H9 (cell line): ENCODE results near the gene PPP1R12B. TPM values are rescaled to one million over a fixed set of nuclear protein-coding genes. Genes with fewer than 3 reads are reported as not detected.

Experiments
- DNase-seq: peaks from one replicate; pipeline ENCODE4 v3.0.0-alpha.2; 2017
- H2AFZ ChIP-seq: one replicate; pipeline ENCODE4 v1.6.1; 2013; ENCODE audit warnings: mild to moderate bottlenecking, low read length, control low read depth, moderate library complexity
- H2AK5ac ChIP-seq: 2 replicates; pipeline ENCODE4 v1.6.1; 2013; ENCODE audit warnings: low read length, control low read depth, mixed read lengths; ENCODE audit not compliant: insufficient read length
- H2BK120ac ChIP-seq: one replicate; pipeline ENCODE4 v1.6.1; 2013; ENCODE audit warnings: low read depth, mild to moderate bottlenecking, low read length, control low read depth, inconsistent platforms; ENCODE audit not compliant: poor library complexity, severe bottlenecking
- H2BK12ac ChIP-seq: 2 replicates; pipeline ENCODE4 v1.6.1; 2013; ENCODE audit warnings: low read length, control low read depth, mixed read lengths, low read depth; ENCODE audit not compliant: insufficient read length
- H2BK15ac ChIP-seq: 2 replicates; pipeline ENCODE4 v1.6.1; 2013; ENCODE audit warnings: low read depth, low read length, control low read depth
- H2BK20ac ChIP-seq: one replicate; pipeline ENCODE4 v1.6.1; 2013; ENCODE audit warnings: low read depth, mild to moderate bottlenecking, low read length, control low read depth, inconsistent platforms; ENCODE audit not compliant: poor library complexity, severe bottlenecking
- H2BK5ac ChIP-seq: 2 replicates; pipeline ENCODE4 v1.6.1; 2013; ENCODE audit warnings: low read length, control low read depth, mixed read lengths; ENCODE audit not compliant: insufficient read length
- H3K14ac ChIP-seq: 2 replicates; pipeline ENCODE4 v1.6.1; 2013; ENCODE audit warnings: low read length, control low read depth; ENCODE audit not compliant: insufficient read depth
- H3K18ac ChIP-seq: 2 replicates; pipeline ENCODE4 v1.6.1; 2013; ENCODE audit warnings: low read depth, mild to moderate bottlenecking, mixed read lengths, low read length, control low read depth; ENCODE audit not compliant: insufficient read length
- H3K23ac ChIP-seq: 2 replicates; pipeline ENCODE4 v1.6.1; 2013; ENCODE audit warnings: low read length, control low read depth, mixed read lengths, low read depth; ENCODE audit not compliant: insufficient read length
- H3K23me2 ChIP-seq: 2 replicates; pipeline ENCODE4 v1.6.1; 2013; ENCODE audit warnings: low read depth, mild to moderate bottlenecking, mixed read lengths, low read length, control low read depth; ENCODE audit not compliant: insufficient read length, poor library complexity, severe bottlenecking
- H3K27ac ChIP-seq: 2 replicates; pipeline ENCODE4 v1.5.1; 2013; ENCODE audit warnings: low read length, control low read depth, mixed read lengths, low read depth; ENCODE audit not compliant: insufficient read length
- H3K27me3 ChIP-seq: 2 replicates; pipeline ENCODE4 v1.6.1; 2013; ENCODE audit warnings: low read length, control low read depth, inconsistent platforms; ENCODE audit not compliant: insufficient read depth
- H3K4ac ChIP-seq: 2 replicates; pipeline ENCODE4 v1.6.1; 2013; ENCODE audit warnings: low read depth, mild to moderate bottlenecking, control low read depth, inconsistent platforms, low read length, moderate library complexity
- H3K4me1 ChIP-seq: 2 replicates; pipeline ENCODE4 v1.6.1; 2013; ENCODE audit warnings: low read length, control low read depth, inconsistent platforms; ENCODE audit not compliant: insufficient read depth
- H3K4me2 ChIP-seq: 2 replicates; pipeline ENCODE4 v1.6.1; 2013; ENCODE audit warnings: low read length, control low read depth, mixed read lengths; ENCODE audit not compliant: insufficient read length, insufficient read depth
- H3K56ac ChIP-seq: 2 replicates; pipeline ENCODE4 v1.6.1; 2013; ENCODE audit warnings: low read depth, mild to moderate bottlenecking, mixed read lengths, low read length, control low read depth; ENCODE audit not compliant: insufficient read length
- H3K79me1 ChIP-seq: 2 replicates; pipeline ENCODE4 v1.6.1; 2013; ENCODE audit warnings: low read depth, mild to moderate bottlenecking, moderate library complexity, low read length, control low read depth, inconsistent platforms; ENCODE audit not compliant: insufficient read depth, poor library complexity, severe bottlenecking
- H3K79me2 ChIP-seq: 2 replicates; pipeline ENCODE4 v1.6.1; 2013; ENCODE audit warnings: low read length, control low read depth, inconsistent platforms; ENCODE audit not compliant: insufficient read depth
- H3K9ac ChIP-seq: 2 replicates; pipeline ENCODE4 v1.6.1; 2013; ENCODE audit warnings: low read length, control low read depth, mixed read lengths; ENCODE audit not compliant: insufficient read length; ENCODE audit errors: extremely low read depth
- H3K9me3 ChIP-seq: one replicate; pipeline ENCODE4 v1.6.1; 2013; ENCODE audit warnings: low read depth, low read length, inconsistent platforms; ENCODE audit not compliant: control insufficient read depth
- H3T11ph ChIP-seq: one replicate; pipeline ENCODE4 v1.6.1; 2013; ENCODE audit warnings: mild to moderate bottlenecking, low read length, control low read depth, inconsistent platforms
- H4K20me1 ChIP-seq: one replicate; pipeline ENCODE4 v1.6.1; 2013; ENCODE audit not compliant: control insufficient read depth, insufficient read length, insufficient read depth
- H4K5ac ChIP-seq: 2 replicates; pipeline ENCODE4 v1.6.1; 2013; ENCODE audit warnings: low read depth, mild to moderate bottlenecking, mixed read lengths, low read length, control low read depth; ENCODE audit not compliant: insufficient read length
- H4K8ac ChIP-seq: replicated peaks from 2 replicates; pipeline ENCODE4 v1.6.1; 2013; ENCODE audit warnings: low read length, control low read depth, mixed read lengths, low read depth; ENCODE audit not compliant: insufficient read length
- H4K91ac ChIP-seq: 2 replicates; pipeline ENCODE4 v1.6.1; 2013; ENCODE audit warnings: low read depth, mild to moderate bottlenecking, moderate library complexity, mixed read lengths, low read length, control low read depth; ENCODE audit not compliant: insufficient read length
- H3K27ac Mint-ChIP-seq, 3 experiments: 2 replicates in 2 of 3; 3 replicates in 1 of 3; pipeline ENCODE4 v1.8.0; 2020 to 2021; ENCODE audit warnings: mixed read lengths in 3 of 3, mild to moderate bottlenecking in 1 of 3, moderate library complexity in 1 of 3
- H3K27me3 Mint-ChIP-seq: 2 replicates; pipeline ENCODE4 v1.8.0; 2021; ENCODE audit warnings: low read depth, mild to moderate bottlenecking, moderate library complexity, mixed read lengths
- H3K36me3 Mint-ChIP-seq, 3 experiments: 2 replicates in 2 of 3; 3 replicates in 1 of 3; pipeline ENCODE4 v1.8.0; 2020 to 2021; ENCODE audit warnings: low read depth in 3 of 3, mixed read lengths in 3 of 3; ENCODE audit not compliant: insufficient read depth in 1 of 3
- H3K4me1 Mint-ChIP-seq, 2 experiments: 2 replicates each; pipeline ENCODE4 v1.8.0; 2020; ENCODE audit warnings: mixed read lengths in 2 of 2
- H3K4me3 Mint-ChIP-seq, 2 experiments: 2 replicates in 1 of 2; 3 replicates in 1 of 2; pipeline ENCODE4 v1.8.0; 2020 to 2021; ENCODE audit warnings: mild to moderate bottlenecking in 2 of 2, mixed read lengths in 2 of 2, moderate library complexity in 1 of 2
- H3K9me3 Mint-ChIP-seq, 2 experiments: 2 replicates in 1 of 2; 3 replicates in 1 of 2; pipeline ENCODE4 v1.8.0; 2020; ENCODE audit warnings: mild to moderate bottlenecking in 2 of 2, mixed read lengths in 2 of 2, moderate library complexity in 1 of 2
- WGBS: extraction: QIAGEN DNeasy Blood & Tissue Kit; methylation state at CpG from one replicate; pipeline ENCODE4 v1.1.7; 2013; ENCODE audit warnings: missing lambda C conversion rate, low lambda C conversion rate, mixed read lengths; ENCODE audit not compliant: insufficient read length; ENCODE audit errors: extremely low coverage; 5-methylcytosine and 5-hydroxymethylcytosine counted together
- total RNA-seq: library from RNA; stranded (reverse); gene quantifications from 2 replicates; pipeline ENCODE4 v1.2.1, GENCODE V29; 2021
- TF ChIP-seq, protein P1 (sequence below): fragments of 200-600 bp; sonication (generic); conservative IDR thresholded peaks from 3 replicates; pipeline ENCODE4 v1.8.0; 2021; ENCODE audit warnings: antibody characterized with exemption, mild to moderate bottlenecking

The PPP1R12B gene
- total RNA-seq, 1 experiment from 2014 or later, result 12.9 TPM

GRCh38 chr1:202586871-202587270, 238.4 kb downstream of the PPP1R12B start:
- H3K9me3 Mint-ChIP-seq, result no peaks in the 10 kb centered on the region
- H4K20me1 ChIP-seq, result no peaks in the 10 kb centered on the region
- H2AFZ ChIP-seq, result no peak overlapping the region
- H3K4me1 Mint-ChIP-seq, result peaks cover 2 to 13% of the 10 kb centered on the region in 2 experiments; a peak in 3 of 4 replicates
- no peak overlapping the region for H3K4me2 ChIP-seq
- no peaks in the 10 kb centered on the region for H3K36me3 Mint-ChIP-seq
- H3K4ac ChIP-seq, result no peak overlapping the region
- no peak overlapping the region for H3K4me3 Mint-ChIP-seq
- no peak overlapping the region for H3K56ac ChIP-seq
- no peaks in the 10 kb centered on the region for H3K27me3 ChIP-seq
- H4K8ac ChIP-seq, result no peak overlapping the region
- no peaks in the 10 kb centered on the region for H3K4me1 ChIP-seq
- no peak overlapping the region for H3K18ac ChIP-seq
- no peaks in the 10 kb centered on the region; the same call in 1 of the 2 replicates for H3K27me3 Mint-ChIP-seq
- no CpG with 5 or more reads among the region's 1 CpG for WGBS
- H3K23ac ChIP-seq, result no peak overlapping the region
- H3K79me2 ChIP-seq, result no peaks in the 10 kb centered on the region
- no peaks in the 10 kb centered on the region for H3K9me3 ChIP-seq
- H3K79me1 ChIP-seq, result no peaks in the 10 kb centered on the region
- no peak overlapping the region for H2BK120ac ChIP-seq
- H2BK5ac ChIP-seq, result no peak overlapping the region
- no peak overlapping the region for H2BK12ac ChIP-seq
- H3K23me2 ChIP-seq, result no peaks in the 10 kb centered on the region
- no peak overlapping the region for H3T11ph ChIP-seq
- no peak overlapping the region for H4K5ac ChIP-seq
- H4K91ac ChIP-seq, result no peak overlapping the region
- DNase-seq, result no peak
- TF ChIP-seq, protein P1, sequence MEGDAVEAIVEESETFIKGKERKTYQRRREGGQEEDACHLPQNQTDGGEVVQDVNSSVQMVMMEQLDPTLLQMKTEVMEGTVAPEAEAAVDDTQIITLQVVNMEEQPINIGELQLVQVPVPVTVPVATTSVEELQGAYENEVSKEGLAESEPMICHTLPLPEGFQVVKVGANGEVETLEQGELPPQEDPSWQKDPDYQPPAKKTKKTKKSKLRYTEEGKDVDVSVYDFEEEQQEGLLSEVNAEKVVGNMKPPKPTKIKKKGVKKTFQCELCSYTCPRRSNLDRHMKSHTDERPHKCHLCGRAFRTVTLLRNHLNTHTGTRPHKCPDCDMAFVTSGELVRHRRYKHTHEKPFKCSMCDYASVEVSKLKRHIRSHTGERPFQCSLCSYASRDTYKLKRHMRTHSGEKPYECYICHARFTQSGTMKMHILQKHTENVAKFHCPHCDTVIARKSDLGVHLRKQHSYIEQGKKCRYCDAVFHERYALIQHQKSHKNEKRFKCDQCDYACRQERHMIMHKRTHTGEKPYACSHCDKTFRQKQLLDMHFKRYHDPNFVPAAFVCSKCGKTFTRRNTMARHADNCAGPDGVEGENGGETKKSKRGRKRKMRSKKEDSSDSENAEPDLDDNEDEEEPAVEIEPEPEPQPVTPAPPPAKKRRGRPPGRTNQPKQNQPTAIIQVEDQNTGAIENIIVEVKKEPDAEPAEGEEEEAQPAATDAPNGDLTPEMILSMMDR, result no peak
- no peak overlapping the region for H3K9ac ChIP-seq
- H3K27ac ChIP-seq, result no peak overlapping the region
- H2BK20ac ChIP-seq, result no peak overlapping the region
- H3K27ac Mint-ChIP-seq, result no peak overlapping the region
- no peak overlapping the region for H2BK15ac ChIP-seq
- H3K14ac ChIP-seq, result no peak overlapping the region
- no peak overlapping the region for H2AK5ac ChIP-seq
